Ovary (tissue), 3 donors: ENCODE results near the gene THAP6.

Experiments
- EP300 ChIP-seq: sonication (generic); formaldehyde crosslinking; IDR thresholded peaks from one replicate; pipeline ENCODE4 v1.6.1; 2017; ENCODE audit warnings: antibody characterized with exemption
- POLR2A ChIP-seq: fragments of 450-650 bp; IDR thresholded peaks from one replicate; pipeline ENCODE4 v1.6.1; 2017; ENCODE audit warnings: antibody characterized with exemption, mild to moderate bottlenecking, moderate library complexity
- TF ChIP-seq, protein P1 (sequence below), 3 donors: fragments of 450-650 bp in 2 of 3; fragments of 200-600 bp in 1 of 3; IDR thresholded peaks; one replicate each; pipeline versions ENCODE4 v1.5.1 to v1.8.0; 2016 to 2022; ENCODE audit warnings: antibody characterized with exemption in 3 of 3, mild to moderate bottlenecking in 1 of 3
- donor health status: DM: no; HTN: no; CAD: no.

DNA sequence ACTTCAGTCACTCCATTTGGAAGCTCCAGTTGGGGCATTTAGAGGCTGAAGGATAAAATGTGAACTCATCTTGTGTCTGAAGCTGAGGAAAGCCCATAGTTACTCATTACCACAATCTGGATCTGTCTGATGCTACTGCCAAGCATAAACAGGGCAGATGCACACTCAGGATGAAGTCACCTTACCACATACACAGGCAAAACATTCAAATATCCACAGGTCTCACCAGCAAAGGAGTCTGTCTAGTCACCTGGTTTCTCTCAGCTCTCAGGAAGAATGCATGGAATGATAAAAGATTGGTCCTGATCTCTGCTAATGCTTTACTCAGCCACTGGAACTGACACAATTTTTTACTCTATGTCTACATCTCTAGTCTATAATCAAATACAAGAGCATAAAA lies 28.6 kb downstream of the THAP6 start:
- TF ChIP-seq, protein P1, sequence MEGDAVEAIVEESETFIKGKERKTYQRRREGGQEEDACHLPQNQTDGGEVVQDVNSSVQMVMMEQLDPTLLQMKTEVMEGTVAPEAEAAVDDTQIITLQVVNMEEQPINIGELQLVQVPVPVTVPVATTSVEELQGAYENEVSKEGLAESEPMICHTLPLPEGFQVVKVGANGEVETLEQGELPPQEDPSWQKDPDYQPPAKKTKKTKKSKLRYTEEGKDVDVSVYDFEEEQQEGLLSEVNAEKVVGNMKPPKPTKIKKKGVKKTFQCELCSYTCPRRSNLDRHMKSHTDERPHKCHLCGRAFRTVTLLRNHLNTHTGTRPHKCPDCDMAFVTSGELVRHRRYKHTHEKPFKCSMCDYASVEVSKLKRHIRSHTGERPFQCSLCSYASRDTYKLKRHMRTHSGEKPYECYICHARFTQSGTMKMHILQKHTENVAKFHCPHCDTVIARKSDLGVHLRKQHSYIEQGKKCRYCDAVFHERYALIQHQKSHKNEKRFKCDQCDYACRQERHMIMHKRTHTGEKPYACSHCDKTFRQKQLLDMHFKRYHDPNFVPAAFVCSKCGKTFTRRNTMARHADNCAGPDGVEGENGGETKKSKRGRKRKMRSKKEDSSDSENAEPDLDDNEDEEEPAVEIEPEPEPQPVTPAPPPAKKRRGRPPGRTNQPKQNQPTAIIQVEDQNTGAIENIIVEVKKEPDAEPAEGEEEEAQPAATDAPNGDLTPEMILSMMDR (IDR thresholded peaks at IDR 0.05) = no peak
- no peak for TF ChIP-seq EP300
- TF ChIP-seq POLR2A = no peak
